Thyroid gland (tissue), 4 donors: ENCODE results near the gene POM121L2. TPM values are rescaled to one million over a fixed set of nuclear protein-coding genes. Genes with fewer than 3 reads are reported as not detected.

Source experiments
- DNase-seq, 2 donors: peaks; one replicate each; pipeline ENCODE4 v3.0.0-alpha.2; 2019
- H3K27ac ChIP-seq, 3 donors: fragments of 200-600 bp; sonication (generic); 1 replicate in 2 of 3; 2 replicates in 1 of 3; pipeline ENCODE4 v1.5.1; 2016 to 2019; ENCODE audit warnings: mild to moderate bottlenecking in 1 of 3, moderate library complexity in 1 of 3
- H3K27me3 ChIP-seq: fragments of 200-600 bp; sonication (generic); one replicate; pipeline ENCODE4 v1.5.1; 2019
- H3K36me3 ChIP-seq, 2 donors: fragments of 200-600 bp; sonication (generic); one replicate each; pipeline ENCODE4 v1.5.1; 2016 to 2019
- H3K4me1 ChIP-seq, 2 donors: fragments of 200-600 bp; sonication (generic); one replicate each; pipeline ENCODE4 v1.5.1; 2017 to 2019
- H3K4me3 ChIP-seq, 3 donors: fragments of 200-600 bp; sonication (generic); replicated peaks in 1 of 3; 1 replicate in 2 of 3; 2 replicates in 1 of 3; pipeline ENCODE4 v1.5.1; 2016; ENCODE audit warnings: mild to moderate bottlenecking in 1 of 3
- H3K9me3 ChIP-seq: fragments of 200-600 bp; sonication (generic); one replicate; pipeline ENCODE4 v1.5.1; 2017
- POLR2A ChIP-seq, 2 donors: fragments of 450-650 bp; IDR thresholded peaks; one replicate each; pipeline ENCODE4 v1.6.1; 2017; ENCODE audit warnings: antibody characterized with exemption in 2 of 2, mild to moderate bottlenecking in 2 of 2, moderate library complexity in 1 of 2
- WGBS, 2 donors: methylation state at CpG; one replicate each; pipeline ENCODE4 v1.1.5; 2017; 5-methylcytosine and 5-hydroxymethylcytosine counted together
- intact Hi-C: fragments of 100-400 bp; cut with DNase I; formaldehyde crosslinking; loops from one replicate; pipeline ENCODE4 v1.15.1; 2023
- total RNA-seq, 4 donors: library from RNA; depleted of rRNA; stranded (reverse); fragments of >200 nt; gene quantifications; one replicate each; pipeline ENCODE4 v1.2.3, GENCODE V29; 2016
- TF ChIP-seq, protein P1 (sequence below), 6 experiments: fragments of 200-600 bp in 3 of 6; fragments of 450-650 bp in 3 of 6; sonication (generic) in 3 of 6; IDR thresholded peaks; one replicate each; pipeline ENCODE4 v1.5.1; 2016 to 2019; ENCODE audit warnings: antibody characterized with exemption in 6 of 6, mild to moderate bottlenecking in 2 of 6, inconsistent platforms in 1 of 6, moderate library complexity in 1 of 6

The POM121L2 gene
- total RNA-seq, result not detected

DNA sequence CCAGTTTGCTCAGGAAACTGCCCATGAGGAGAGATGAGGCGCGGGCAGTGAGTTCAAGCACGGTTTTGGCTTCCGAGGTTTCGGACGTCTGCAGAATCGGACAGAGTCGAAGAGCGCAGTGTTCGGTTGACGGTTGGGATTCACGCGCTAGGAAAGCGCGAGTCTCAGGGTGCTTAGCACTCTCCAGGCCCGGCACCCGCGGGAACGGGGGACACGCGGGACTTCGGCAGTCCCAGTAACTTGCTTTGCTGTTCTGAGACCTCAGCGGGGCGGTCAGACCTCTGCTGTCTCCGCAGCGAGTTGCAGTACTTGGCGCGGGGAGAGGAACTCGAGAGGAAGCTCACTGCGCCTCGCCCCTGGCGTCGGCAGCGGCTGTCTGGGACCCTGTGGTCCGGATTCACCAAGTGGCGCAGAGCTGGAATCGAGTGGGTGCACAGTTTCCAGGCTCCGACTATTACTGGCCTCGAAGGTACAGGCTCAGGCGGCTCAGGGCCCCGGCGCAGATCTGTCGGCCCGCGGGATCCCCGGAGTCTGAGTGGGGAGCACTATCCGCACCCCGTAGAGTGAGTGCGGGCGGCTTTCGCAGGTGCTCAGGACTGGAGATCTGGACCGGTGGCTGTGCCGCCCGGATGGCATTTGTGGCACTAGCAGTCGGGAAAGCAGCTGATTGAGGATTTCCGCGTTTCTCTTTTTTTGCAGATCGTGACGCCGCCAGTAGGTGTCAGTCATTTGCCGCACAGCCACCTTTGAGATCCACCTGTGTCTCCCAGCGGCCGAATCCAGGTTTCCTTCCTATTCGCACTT lies at the start of gene POM121L2:
POM121L2 (minus strand) TSS at position 128 of the 804 bp plus-strand sequence; CDS start at position 25, 103 bp downstream.
- peaks cover 7 to 12% of the 10 kb centered on the region in 2 donors for H3K4me1 ChIP-seq
- peak; percentile 80 to 84 for DNase-seq
- no peaks in the 10 kb centered on the region for H3K9me3 ChIP-seq
- H3K27me3 ChIP-seq, result peaks cover 11% of the 10 kb centered on the region
- H3K36me3 ChIP-seq, result no peaks in the 10 kb centered on the region
- intact Hi-C loops, result no loop called here
- WGBS, 2 donors, result 1 to 2% methylated on average over 32 to 37 of the region's 64 CpGs
- H3K27ac ChIP-seq, result no peak within 1 kb of the TSS
- TF ChIP-seq, protein P1, sequence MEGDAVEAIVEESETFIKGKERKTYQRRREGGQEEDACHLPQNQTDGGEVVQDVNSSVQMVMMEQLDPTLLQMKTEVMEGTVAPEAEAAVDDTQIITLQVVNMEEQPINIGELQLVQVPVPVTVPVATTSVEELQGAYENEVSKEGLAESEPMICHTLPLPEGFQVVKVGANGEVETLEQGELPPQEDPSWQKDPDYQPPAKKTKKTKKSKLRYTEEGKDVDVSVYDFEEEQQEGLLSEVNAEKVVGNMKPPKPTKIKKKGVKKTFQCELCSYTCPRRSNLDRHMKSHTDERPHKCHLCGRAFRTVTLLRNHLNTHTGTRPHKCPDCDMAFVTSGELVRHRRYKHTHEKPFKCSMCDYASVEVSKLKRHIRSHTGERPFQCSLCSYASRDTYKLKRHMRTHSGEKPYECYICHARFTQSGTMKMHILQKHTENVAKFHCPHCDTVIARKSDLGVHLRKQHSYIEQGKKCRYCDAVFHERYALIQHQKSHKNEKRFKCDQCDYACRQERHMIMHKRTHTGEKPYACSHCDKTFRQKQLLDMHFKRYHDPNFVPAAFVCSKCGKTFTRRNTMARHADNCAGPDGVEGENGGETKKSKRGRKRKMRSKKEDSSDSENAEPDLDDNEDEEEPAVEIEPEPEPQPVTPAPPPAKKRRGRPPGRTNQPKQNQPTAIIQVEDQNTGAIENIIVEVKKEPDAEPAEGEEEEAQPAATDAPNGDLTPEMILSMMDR (IDR thresholded peaks at IDR 0.05), result peak; percentile 21 to 79 (median 64)
- TF ChIP-seq POLR2A (IDR thresholded peaks at IDR 0.05), result no peak
- peak within 1 kb of the TSS in 1 of 3 donors; percentile 30 for H3K4me3 ChIP-seq

DNA sequence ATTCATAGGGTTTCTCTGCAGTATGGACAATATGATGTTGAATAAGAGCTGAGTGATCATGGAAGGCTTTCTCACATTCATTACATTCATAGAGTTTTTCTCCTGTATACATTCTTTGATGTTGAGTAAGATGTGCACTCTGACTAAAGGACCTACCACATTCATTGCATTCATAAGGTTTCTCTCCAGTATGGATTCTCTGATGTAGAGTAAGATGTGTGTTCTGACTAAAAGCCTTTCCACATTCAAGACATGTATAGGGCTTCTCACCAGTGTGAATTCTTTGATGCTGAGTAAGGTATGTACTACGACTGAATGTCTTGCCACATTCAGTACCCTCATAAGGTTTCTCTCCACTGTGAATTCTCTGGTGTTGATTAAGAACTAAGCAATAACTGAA lies 47.2 kb upstream of the POM121L2 start:
- DNase-seq, result no peak
- TF ChIP-seq, protein P1 (IDR thresholded peaks at IDR 0.05), result no peak
- Histone ChIP-seq H3K27ac (no peak overlapping the region), H3K27me3 (no peaks in the 10 kb centered on the region), H3K4me1 (no peaks in the 10 kb centered on the region), H3K4me3 (no peak overlapping the region), H3K36me3 (peaks cover 17 to 29% of the 10 kb centered on the region in 2 donors), H3K9me3 (no peaks in the 10 kb centered on the region)
- intact Hi-C loops, result no loop called here
- WGBS, 2 donors, result 96 to 100% methylated on average over 1 of the region's 1 CpG

DNA sequence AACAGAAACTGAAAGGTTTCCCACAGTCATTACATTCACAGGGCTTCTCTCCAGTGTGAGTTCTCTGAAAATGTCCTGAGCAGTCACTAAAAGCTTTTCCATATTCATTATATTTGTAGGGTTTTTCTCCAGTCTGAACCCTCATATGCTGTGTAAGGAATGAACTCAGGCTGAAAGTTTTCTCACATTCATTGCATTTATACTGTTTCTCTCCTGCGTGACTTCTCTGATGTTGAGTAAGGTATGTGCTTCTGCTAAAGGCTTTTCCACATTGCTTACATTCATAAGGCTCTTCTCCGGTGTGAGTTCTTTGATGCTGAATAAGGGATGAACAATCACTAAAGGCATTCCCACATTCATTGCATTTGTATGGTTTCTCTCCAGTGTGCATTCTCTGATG lies 46.7 kb upstream of the POM121L2 start:
- no peaks in the 10 kb centered on the region for H3K27me3 ChIP-seq
- H3K4me1 ChIP-seq, result no peaks in the 10 kb centered on the region
- intact Hi-C loops, result no loop called here
- TF ChIP-seq, protein P1 (IDR thresholded peaks at IDR 0.05), result no peak
- TF ChIP-seq POLR2A (IDR thresholded peaks at IDR 0.05), result no peak
- no peak for DNase-seq
- no peak overlapping the region for H3K27ac ChIP-seq
- no peaks in the 10 kb centered on the region for H3K9me3 ChIP-seq
- WGBS, 2 donors, result 57 to 73% methylated on average over 2 of the region's 2 CpGs
- peaks cover 17 to 29% of the 10 kb centered on the region in 2 donors for H3K36me3 ChIP-seq
- no peak overlapping the region for H3K4me3 ChIP-seq

DNA sequence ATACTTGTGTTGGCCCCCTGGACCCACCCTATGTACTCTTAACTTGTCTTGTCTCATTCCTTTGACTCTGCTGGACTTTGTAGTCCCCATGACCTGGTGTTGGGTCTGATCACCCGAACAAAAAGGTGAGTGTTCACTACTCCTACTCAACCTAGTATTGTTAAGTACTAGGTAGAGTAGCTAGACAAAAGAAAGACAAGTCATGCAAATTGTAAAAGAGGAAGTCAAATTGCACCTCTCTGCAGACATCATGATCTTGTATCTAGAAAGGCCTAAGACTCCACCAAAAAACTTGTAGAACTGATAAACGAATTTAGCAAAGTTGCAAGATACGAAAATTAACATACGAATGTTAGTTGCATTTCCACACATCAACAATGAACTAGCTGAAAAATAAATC lies 40.8 kb upstream of the POM121L2 start:
- no peaks in the 10 kb centered on the region for H3K36me3 ChIP-seq
- H3K4me1 ChIP-seq, result no peaks in the 10 kb centered on the region
- no peak for DNase-seq
- no peak overlapping the region for H3K4me3 ChIP-seq
- TF ChIP-seq POLR2A (IDR thresholded peaks at IDR 0.05), result no peak
- TF ChIP-seq, protein P1 (IDR thresholded peaks at IDR 0.05), result no peak
- no peaks in the 10 kb centered on the region for H3K27me3 ChIP-seq
- H3K27ac ChIP-seq, result no peak overlapping the region
- 79 to 86% methylated on average over 4 of the region's 4 CpGs for WGBS, 2 donors
- no peaks in the 10 kb centered on the region for H3K9me3 ChIP-seq
- intact Hi-C loops, result no loop called here

DNA sequence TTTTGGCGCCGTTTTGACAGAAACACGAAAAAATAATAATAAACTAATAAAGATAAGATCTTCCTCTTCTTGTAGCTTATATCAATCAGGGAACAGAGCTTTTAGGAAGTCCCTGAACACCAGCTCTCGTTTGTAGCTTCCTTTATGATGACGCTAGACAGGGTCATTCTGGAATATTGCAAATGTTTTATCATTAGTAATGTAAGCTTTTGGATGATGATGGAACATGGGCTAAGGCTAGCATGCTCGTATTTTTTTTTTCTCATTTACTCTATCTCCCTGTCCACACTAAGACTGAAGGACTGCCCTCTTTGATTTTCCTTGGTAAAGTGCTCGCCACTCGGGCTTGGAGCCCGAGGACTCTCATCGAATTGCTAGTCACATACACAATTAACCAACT lies 22.1 kb upstream of the POM121L2 start:
- WGBS, 2 donors, result 59 to 70% methylated on average over 10 of the region's 10 CpGs
- DNase-seq, result no peak
- Histone ChIP-seq H3K9me3 (no peaks in the 10 kb centered on the region), H3K36me3 (no peaks in the 10 kb centered on the region), H3K27ac (no peak overlapping the region), H3K4me3 (no peak overlapping the region), H3K4me1 (no peaks in the 10 kb centered on the region), H3K27me3 (no peaks in the 10 kb centered on the region)
- intact Hi-C loops, result no loop called here
- TF ChIP-seq, protein P1 (IDR thresholded peaks at IDR 0.05), result no peak
- TF ChIP-seq POLR2A (IDR thresholded peaks at IDR 0.05), result no peak
